A673 (cell line): ENCODE results near the gene C4orf50. TPM values are rescaled to one million over a fixed set of nuclear protein-coding genes. Genes with fewer than 3 reads are reported as not detected.
"Not testable (repeated sequence)": the region's sequence is repeated elsewhere in the genome, so short reads cannot be mapped to it uniquely, and the experiment has no call there.

Experiments used
- BruUV-seq: library from RNA; stranded (reverse); fragments of 400-500 nt; replicated peaks from 2 replicates; lab custom pipeline; 2021; lab: Mats Ljungman, UMichigan
- CTCF ChIA-PET: fragments of 300-600 bp; sonication (Branson Sonifier 250); formaldehyde crosslinking; loops from one replicate; lab custom pipeline; 2022; ENCODE audit warnings: antibody characterized with exemption; lab: Charles Lee
- POLR2A ChIA-PET: fragments of 300-600 bp; sonication (Branson Sonifier 250); formaldehyde crosslinking; loops from one replicate; lab custom pipeline; 2022; ENCODE audit warnings: antibody characterized with exemption; ENCODE audit not compliant: low non-redundant PET; lab: Charles Lee
- DNase-seq: peaks from one replicate; pipeline ENCODE4 v3.0.0-alpha.2; 2015; ENCODE audit warnings: low spot score
- H3K27ac ChIP-seq: fragments of 200-600 bp; sonication (generic); 2 replicates; pipeline ENCODE4 v1.5.1; 2016; ENCODE audit warnings: mixed run types, low read depth, mild to moderate bottlenecking, mixed read lengths, antibody characterized with exemption, low read length; ENCODE audit not compliant: poor library complexity, severe bottlenecking
- H3K27me3 ChIP-seq: fragments of 200-600 bp; sonication (generic); replicated peaks from 2 replicates; pipeline ENCODE4 v1.6.1; 2017; ENCODE audit warnings: mixed run types, low read depth, mild to moderate bottlenecking, mixed read lengths, antibody characterized with exemption, low read length; ENCODE audit not compliant: insufficient read depth, poor library complexity
- H3K36me3 ChIP-seq: fragments of 200-600 bp; sonication (generic); 2 replicates; pipeline ENCODE4 v1.6.1; 2016; ENCODE audit warnings: mixed run types, mild to moderate bottlenecking, mixed read lengths, antibody characterized with exemption, low read length; ENCODE audit not compliant: insufficient read depth, poor library complexity, severe bottlenecking
- H3K4me1 ChIP-seq: fragments of 200-600 bp; sonication (generic); 2 replicates; pipeline ENCODE4 v1.6.1; 2017; ENCODE audit warnings: mixed run types, mild to moderate bottlenecking, mixed read lengths, antibody characterized with exemption, low read length; ENCODE audit not compliant: insufficient read depth, poor library complexity, severe bottlenecking
- H3K4me3 ChIP-seq: fragments of 200-600 bp; sonication (generic); 2 replicates; pipeline ENCODE4 v1.5.1; 2016; ENCODE audit warnings: low read depth, mixed run types, mild to moderate bottlenecking, mixed read lengths, low read length; ENCODE audit not compliant: poor library complexity, severe bottlenecking
- H3K9me3 ChIP-seq: fragments of 200-600 bp; sonication (generic); 2 replicates; pipeline ENCODE4 v1.6.1; 2016; ENCODE audit warnings: mixed run types, low read depth, mild to moderate bottlenecking, mixed read lengths, antibody characterized with exemption, low read length; ENCODE audit not compliant: poor library complexity, severe bottlenecking
- EZH2 ChIP-seq: fragments of 200-600 bp; sonication (generic); IDR thresholded peaks from 2 replicates; pipeline ENCODE4 v1.6.1; 2017; ENCODE audit warnings: borderline replicate concordance, low read depth, mild to moderate bottlenecking, mixed read lengths, antibody characterized with exemption, low read length; ENCODE audit not compliant: poor library complexity, severe bottlenecking
- intact Hi-C: fragments of 100-400 bp; cut with micrococcal nuclease; formaldehyde crosslinking; loops from one replicate; pipeline ENCODE4 v1.10.0; 2022; ENCODE audit not compliant: unreplicated experiment
- total RNA-seq: library from RNA; stranded (reverse); gene quantifications from 2 replicates; pipeline ENCODE4 v1.2.3, GENCODE V29; 2021
- TF ChIP-seq, protein P1 (sequence below): fragments of 300-800, 200-600 bp; sonication (generic); conservative IDR thresholded peaks from 2 replicates; pipeline ENCODE4 v1.5.1; 2017; ENCODE audit warnings: low read depth, mild to moderate bottlenecking, antibody characterized with exemption, low read length, moderate library complexity, mixed read lengths

Gene C4orf50
- total RNA-seq, 1 experiment from 2014 or later: not detected

DNA sequence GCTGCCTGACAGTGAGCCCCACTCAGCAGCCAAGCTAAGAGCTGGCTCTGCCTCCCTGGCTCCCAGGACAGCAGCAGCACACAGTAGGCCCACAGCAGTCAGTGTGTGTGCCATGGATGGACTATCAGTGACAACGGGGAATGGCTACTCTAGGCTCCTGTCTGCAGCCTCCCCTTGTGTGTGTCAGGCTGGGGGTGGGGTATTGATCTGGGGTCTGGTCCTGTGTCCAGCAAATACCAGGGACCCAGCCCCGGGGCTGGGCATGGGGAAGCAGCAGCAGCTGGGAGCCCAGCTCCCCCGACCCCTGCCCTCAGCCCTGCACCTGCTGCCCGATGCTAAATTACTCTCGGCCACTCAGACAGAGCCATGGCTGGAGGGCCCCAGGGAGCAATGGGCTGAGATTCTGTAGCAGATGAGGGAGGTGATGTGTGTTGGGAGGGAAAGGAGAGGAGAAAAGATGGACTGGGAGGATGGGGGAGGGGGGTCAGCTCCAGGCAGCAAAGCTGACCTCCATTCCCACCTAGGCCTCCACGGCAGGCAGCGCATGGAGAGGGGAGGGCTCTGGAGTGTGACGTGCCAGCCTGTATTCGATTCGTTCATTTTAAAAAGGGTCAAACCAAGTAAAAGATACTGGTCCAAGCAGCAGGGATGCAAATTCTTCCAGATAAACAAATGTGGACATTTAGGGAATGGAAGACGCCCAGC, 64.0 kb downstream of the C4orf50 start:
- Histone ChIP-seq H3K27me3 (no peaks in the 10 kb centered on the region), H3K27ac (no peak overlapping the region), H3K4me1 (peaks cover 14% of the 10 kb centered on the region), H3K4me3 (no peak overlapping the region), H3K36me3 (no peaks in the 10 kb centered on the region), H3K9me3 (no peaks in the 10 kb centered on the region)
- ChIA-PET CTCF (no interaction called here), POLR2A (no interaction called here)
- no peak for DNase-seq
- intact Hi-C loops: no loop called here
- TF ChIP-seq, protein P1, sequence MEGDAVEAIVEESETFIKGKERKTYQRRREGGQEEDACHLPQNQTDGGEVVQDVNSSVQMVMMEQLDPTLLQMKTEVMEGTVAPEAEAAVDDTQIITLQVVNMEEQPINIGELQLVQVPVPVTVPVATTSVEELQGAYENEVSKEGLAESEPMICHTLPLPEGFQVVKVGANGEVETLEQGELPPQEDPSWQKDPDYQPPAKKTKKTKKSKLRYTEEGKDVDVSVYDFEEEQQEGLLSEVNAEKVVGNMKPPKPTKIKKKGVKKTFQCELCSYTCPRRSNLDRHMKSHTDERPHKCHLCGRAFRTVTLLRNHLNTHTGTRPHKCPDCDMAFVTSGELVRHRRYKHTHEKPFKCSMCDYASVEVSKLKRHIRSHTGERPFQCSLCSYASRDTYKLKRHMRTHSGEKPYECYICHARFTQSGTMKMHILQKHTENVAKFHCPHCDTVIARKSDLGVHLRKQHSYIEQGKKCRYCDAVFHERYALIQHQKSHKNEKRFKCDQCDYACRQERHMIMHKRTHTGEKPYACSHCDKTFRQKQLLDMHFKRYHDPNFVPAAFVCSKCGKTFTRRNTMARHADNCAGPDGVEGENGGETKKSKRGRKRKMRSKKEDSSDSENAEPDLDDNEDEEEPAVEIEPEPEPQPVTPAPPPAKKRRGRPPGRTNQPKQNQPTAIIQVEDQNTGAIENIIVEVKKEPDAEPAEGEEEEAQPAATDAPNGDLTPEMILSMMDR: no peak
- TF ChIP-seq EZH2: no peak
- no TSS peak for BruUV-seq

DNA sequence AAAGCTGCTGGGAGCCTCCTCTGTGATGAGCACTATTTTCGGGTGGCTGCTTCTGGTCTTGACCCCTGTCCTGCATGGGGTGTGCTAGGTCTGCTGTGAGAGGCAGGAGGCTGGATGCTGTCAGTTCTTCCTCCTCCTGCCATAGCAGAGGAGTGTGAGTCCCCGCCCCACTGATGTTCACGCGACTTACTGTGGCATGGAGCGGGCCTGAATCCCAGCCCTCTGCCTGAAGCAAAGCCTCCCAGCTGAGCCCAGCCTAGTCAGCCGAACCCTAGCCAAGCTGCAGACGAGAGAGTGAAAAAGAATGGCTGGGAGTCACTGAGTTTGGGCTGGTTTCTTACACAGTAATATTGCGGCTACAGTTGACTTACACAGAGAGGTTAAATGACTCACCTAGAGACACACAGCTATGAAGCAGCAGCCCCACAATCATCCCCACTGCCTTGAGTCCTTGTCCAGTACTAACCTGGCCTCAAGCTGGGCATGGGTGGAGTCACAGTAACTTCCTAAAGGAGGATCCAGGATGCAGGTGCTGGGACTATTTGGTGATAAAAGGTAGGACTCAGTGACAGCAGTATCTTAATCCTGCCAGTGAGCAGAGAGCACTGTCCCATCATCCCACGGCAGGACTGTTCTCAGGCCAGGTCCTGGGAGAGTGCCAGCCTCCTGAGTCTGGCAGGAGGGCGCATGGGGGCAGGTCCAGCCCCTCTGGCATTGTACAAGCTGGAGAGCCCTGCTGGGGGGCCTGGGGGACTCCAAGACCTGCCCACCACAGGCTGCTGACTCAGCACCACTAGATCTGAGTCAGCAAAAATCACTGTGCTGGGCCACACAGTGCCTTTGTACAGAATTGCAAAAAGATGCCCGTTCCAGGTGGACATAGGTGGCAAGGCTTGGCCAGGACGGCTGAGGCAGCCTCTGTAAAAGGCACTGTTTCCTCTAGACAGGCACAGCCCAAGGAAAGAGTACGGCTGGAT, 65.0 kb downstream of the C4orf50 start:
- TF ChIP-seq, protein P1: no peak
- TF ChIP-seq EZH2: no peak
- Histone ChIP-seq H3K9me3 (no peaks in the 10 kb centered on the region), H3K36me3 (no peaks in the 10 kb centered on the region), H3K27me3 (no peaks in the 10 kb centered on the region), H3K27ac (no peak overlapping the region), H3K4me1 (peaks cover 14% of the 10 kb centered on the region), H3K4me3 (no peak overlapping the region)
- intact Hi-C loops: no loop called here
- CTCF ChIA-PET: no interaction called here
- no peak for DNase-seq
- BruUV-seq: no TSS peak
- POLR2A ChIA-PET: no interaction called here

DNA sequence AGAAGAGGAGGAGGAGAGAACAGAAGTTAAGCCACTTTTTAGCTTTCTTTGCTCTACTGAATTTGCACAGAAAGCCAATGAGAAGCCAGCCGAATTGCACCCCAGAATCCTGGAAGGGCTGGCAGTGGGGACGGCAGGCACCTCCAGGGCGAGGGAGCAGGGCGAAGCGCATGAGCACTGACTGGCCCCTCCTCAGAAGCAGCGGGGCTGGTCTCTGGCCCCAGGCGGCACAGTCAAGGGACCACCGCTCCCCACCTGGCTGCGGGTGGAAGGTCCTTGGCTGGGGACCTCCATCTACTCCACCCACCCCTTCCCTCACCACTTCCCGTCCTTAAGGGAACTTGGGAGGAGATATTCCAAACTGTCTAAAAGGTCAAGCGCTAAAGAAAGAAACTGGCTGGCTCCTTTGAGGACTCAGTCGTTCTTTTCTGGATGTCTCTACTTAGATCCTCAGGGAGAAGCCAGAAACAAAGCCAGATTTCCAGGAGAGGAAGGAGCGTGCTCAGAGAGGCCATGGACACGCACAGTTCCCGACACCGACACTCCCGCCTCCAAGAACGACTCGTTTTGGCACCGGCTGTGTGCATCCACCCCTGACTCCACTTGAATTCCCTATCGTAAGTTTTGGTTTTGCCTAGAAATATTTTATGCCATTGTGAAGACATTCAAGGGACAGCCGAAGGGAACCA, 65.8 kb downstream of the C4orf50 start:
- DNase-seq: no peak
- CTCF ChIA-PET: no interaction called here
- Histone ChIP-seq H3K9me3 (no peaks in the 10 kb centered on the region), H3K4me3 (no peak overlapping the region), H3K4me1 (peaks cover 14% of the 10 kb centered on the region), H3K27me3 (no peaks in the 10 kb centered on the region), H3K36me3 (no peaks in the 10 kb centered on the region), H3K27ac (no peak overlapping the region)
- no peak for TF ChIP-seq EZH2
- TF ChIP-seq, protein P1: no peak
- POLR2A ChIA-PET: no interaction called here
- no TSS peak for BruUV-seq
- intact Hi-C loops: no loop called here

DNA sequence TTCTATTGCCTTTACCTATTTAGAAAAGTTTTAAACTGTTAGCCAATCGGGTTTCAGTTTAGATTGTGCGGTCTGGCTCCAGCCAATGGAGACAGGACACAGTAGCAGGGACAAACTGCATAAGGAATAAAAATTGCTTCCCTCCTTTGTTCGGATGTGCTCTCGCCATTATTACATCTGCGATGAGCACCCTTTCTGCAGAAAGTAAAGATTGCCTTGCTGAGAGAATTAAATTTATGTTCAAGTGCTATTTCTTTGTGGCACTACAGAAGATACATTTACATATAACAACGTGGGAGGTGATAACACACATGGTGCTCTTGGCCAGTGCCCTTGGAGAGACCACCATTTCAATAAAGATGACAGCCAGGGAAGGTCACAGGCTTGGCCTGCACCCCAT, 71.6 kb downstream of the C4orf50 start:
- H3K27ac ChIP-seq, CTCF ChIA-PET, intact Hi-C loops, DNase-seq, POLR2A ChIA-PET, H3K36me3 ChIP-seq, H3K9me3 ChIP-seq, H3K4me3 ChIP-seq, H3K27me3 ChIP-seq, BruUV-seq, H3K4me1 ChIP-seq: not testable (repeated sequence)
